ENCODE measurements around the gene TOR1B.
"Not testable (repeated sequence)": the region's sequence is repeated elsewhere in the genome, so short reads cannot be mapped to it uniquely, and the experiment has no call there.

TOR1B gene

GRCh38 chr9:129761293-129761900 lies 41.6 kb upstream of the TOR1B start:
- TF ChIP-seq, protein P1, sequence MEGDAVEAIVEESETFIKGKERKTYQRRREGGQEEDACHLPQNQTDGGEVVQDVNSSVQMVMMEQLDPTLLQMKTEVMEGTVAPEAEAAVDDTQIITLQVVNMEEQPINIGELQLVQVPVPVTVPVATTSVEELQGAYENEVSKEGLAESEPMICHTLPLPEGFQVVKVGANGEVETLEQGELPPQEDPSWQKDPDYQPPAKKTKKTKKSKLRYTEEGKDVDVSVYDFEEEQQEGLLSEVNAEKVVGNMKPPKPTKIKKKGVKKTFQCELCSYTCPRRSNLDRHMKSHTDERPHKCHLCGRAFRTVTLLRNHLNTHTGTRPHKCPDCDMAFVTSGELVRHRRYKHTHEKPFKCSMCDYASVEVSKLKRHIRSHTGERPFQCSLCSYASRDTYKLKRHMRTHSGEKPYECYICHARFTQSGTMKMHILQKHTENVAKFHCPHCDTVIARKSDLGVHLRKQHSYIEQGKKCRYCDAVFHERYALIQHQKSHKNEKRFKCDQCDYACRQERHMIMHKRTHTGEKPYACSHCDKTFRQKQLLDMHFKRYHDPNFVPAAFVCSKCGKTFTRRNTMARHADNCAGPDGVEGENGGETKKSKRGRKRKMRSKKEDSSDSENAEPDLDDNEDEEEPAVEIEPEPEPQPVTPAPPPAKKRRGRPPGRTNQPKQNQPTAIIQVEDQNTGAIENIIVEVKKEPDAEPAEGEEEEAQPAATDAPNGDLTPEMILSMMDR (IDR thresholded peaks at IDR 0.05), result no peak
- peak overlapping the region; percentile 21 for H3K4me3 ChIP-seq
- DNase-seq (ENCODE audit: low spot score), result no peak
- H3K27ac ChIP-seq, result peak overlapping the region in 1 of 2 donors; percentile 61

- DNase-seq (ENCODE audit: low spot score), result no peak
- Histone ChIP-seq H3K27ac (peak overlapping the region in 1 of 2 donors; percentile 61), H3K4me3 (peak overlapping the region; percentile 21)
- TF ChIP-seq, protein P1 (IDR thresholded peaks at IDR 0.05), result no peak
Observed at GRCh38 chr9:129761901-129762369, 41.0 kb upstream of the TOR1B start.

- H3K27ac ChIP-seq, result peak overlapping the region in 1 of 2 donors; percentile 70
- H3K4me3 ChIP-seq; DNase-seq (ENCODE audit: low spot score): not testable (repeated sequence)
Observed at GRCh38 chr9:129762370-129762984, 40.5 kb upstream of the TOR1B start.

- H3K27ac ChIP-seq, result peak overlapping the region in 1 of 2 donors; percentile 70
- TF ChIP-seq, protein P1 (IDR thresholded peaks at IDR 0.05), result no peak
- H3K4me3 ChIP-seq, result no peak overlapping the region
- no peak for DNase-seq (ENCODE audit: low spot score)
Observed at GRCh38 chr9:129762985-129763926, 39.7 kb upstream of the TOR1B start.

DNA sequence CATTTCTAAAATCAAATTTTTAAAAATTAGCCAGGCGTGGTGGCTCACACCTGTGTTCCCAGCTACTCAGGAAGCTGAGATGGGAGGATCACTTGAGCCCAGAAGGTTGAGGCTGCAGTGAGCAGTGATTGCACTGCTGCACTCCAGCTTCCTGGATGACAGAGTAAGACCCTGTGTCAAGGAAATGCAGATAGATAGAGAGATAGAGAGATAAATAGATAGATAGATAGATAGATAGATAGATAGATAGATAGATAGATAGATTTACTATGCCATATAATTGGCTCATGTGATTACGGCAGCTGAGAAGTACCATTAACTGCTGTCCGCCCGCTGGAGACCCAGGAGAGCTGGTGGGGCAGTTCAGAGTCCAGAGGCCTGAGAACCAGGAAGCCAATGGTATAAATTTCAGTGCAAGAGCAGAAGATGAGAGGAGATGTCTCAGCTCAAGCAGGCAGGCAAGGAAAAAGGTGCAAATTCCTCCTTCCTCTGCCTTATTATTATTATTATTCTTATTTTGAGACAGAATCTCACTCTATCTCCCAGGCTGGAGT lies 37.1 kb upstream of the TOR1B start:
- Histone ChIP-seq H3K27ac (no peak overlapping the region), H3K4me3 (no peak overlapping the region)
- TF ChIP-seq, protein P1 (IDR thresholded peaks at IDR 0.05), result no peak
- DNase-seq (ENCODE audit: low spot score), result no peak

DNA sequence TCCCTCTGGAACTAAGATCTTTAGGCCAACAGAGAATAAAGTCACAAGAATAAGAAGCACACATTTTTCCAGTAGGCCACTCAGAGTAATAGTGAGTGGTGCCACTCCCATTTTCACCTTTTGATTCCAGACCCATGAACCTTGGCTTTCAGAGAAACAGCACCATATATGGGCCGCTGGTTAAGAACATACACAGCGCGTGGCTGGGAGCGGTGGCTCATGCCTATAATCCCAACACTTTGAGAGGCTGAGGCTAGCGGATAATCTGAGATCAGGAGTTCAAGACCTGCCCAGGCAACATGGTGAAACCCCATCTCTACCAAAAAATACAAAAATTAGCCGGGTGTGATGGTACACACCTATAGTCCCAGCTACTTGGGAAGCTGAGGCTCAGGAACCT lies 34.5 kb upstream of the TOR1B start:
- H3K4me3 ChIP-seq, result no peak overlapping the region
- no peak for DNase-seq (ENCODE audit: low spot score)
- TF ChIP-seq, protein P1 (IDR thresholded peaks at IDR 0.05), result no peak
- H3K27ac ChIP-seq, result no peak overlapping the region

DNA sequence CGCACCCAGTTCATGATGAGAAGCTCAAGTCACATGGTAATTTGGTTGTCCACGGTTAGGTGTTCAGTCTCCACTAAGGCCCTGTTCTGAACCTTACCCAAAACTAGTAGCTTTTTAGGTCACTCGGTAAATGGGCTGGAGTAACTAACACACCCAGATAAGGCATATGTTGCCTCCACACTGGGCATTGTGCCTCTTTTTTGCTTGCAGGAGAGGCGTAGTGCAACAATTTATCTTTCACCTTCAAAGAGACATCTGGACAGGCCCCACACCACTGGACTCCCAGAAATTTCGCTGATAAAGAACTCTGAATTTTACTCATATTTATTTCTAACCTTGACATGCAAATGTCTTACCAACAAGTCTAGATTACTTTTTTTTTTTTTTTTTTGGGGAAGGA lies 33.3 kb upstream of the TOR1B start:
- TF ChIP-seq, protein P1 (IDR thresholded peaks at IDR 0.05), result no peak
- Histone ChIP-seq H3K27ac (no peak overlapping the region), H3K4me3 (no peak overlapping the region)
- no peak for DNase-seq (ENCODE audit: low spot score)
